H1 (cell line): ENCODE measurements around the gene CUL9. TPM values are rescaled to one million over a fixed set of nuclear protein-coding genes. Genes with fewer than 3 reads are reported as not detected.

Experiments used
- ASH2L ChIP-seq: fragments of 200-600, 300-600 bp; sonication (generic); IDR thresholded peaks from one replicate; pipeline ENCODE4 v1.7.1; 2017; ENCODE audit warnings: low read length
- BACH1 ChIP-seq: IDR thresholded peaks from 2 replicates; pipeline ENCODE4 v1.6.1; 2012; ENCODE audit warnings: low read length, improper control_type of control experiment
- CBX8 ChIP-seq: fragments of 300-800, 300-1000 bp; sonication (generic); IDR thresholded peaks from 2 replicates; pipeline ENCODE4 v1.7.1; 2016; ENCODE audit warnings: low read depth, low read length, borderline replicate concordance
- EGR1 ChIP-seq: IDR thresholded peaks from 2 replicates; pipeline ENCODE4 v1.6.1; 2011; ENCODE audit warnings: low read depth, low read length, borderline replicate concordance
- EZH2 ChIP-seq: fragments of 200-600 bp; sonication (generic); IDR thresholded peaks from 2 replicates; pipeline ENCODE4 v1.7.1; 2012; ENCODE audit warnings: low read depth, mild to moderate bottlenecking, moderate library complexity, low read length, inconsistent platforms; ENCODE audit not compliant: severe bottlenecking
- GABPA ChIP-seq: IDR thresholded peaks from 2 replicates; pipeline ENCODE4 v1.6.1; 2011; ENCODE audit warnings: mild to moderate bottlenecking, low read length, moderate library complexity, borderline replicate concordance; ENCODE audit not compliant: insufficient read depth
- HDAC6 ChIP-seq: IDR thresholded peaks from one replicate; pipeline ENCODE4 v1.7.1; 2012; ENCODE audit warnings: low read depth, mild to moderate bottlenecking, inconsistent platforms, low read length, moderate library complexity
- JUND ChIP-seq: IDR thresholded peaks from 2 replicates; pipeline ENCODE4 v1.6.1; 2011; ENCODE audit warnings: mild to moderate bottlenecking, improper control_type of control experiment, low read length
- KDM5A ChIP-seq: fragments of 200-600 bp; IDR thresholded peaks from 2 replicates; pipeline ENCODE4 v1.7.1; 2012; ENCODE audit warnings: mild to moderate bottlenecking, low read length, inconsistent platforms, mixed read lengths
- NRF1 ChIP-seq: IDR thresholded peaks from 2 replicates; pipeline ENCODE4 v1.6.1; 2011; ENCODE audit warnings: mild to moderate bottlenecking, low read depth, low read length, improper control_type of control experiment
- POLR2A ChIP-seq, 2 experiments: IDR thresholded peaks; 1 replicate in 1 of 2; 2 replicates in 1 of 2; pipeline ENCODE4 v1.6.1; 2011; ENCODE audit warnings: low read depth in 2 of 2, low read length in 2 of 2, mild to moderate bottlenecking in 2 of 2; ENCODE audit errors: control extremely low read depth in 1 of 2
- POLR2AphosphoS5 ChIP-seq: IDR thresholded peaks from 2 replicates; pipeline ENCODE4 v1.6.1; 2011; ENCODE audit warnings: low read depth, low read length
- POU5F1 ChIP-seq: IDR thresholded peaks from 2 replicates; pipeline ENCODE4 v1.6.1; 2011; ENCODE audit warnings: low read depth, mild to moderate bottlenecking, low read length, moderate library complexity
- RBBP5 ChIP-seq: IDR thresholded peaks from 2 replicates; pipeline ENCODE4 v1.7.1; 2012; ENCODE audit warnings: low read depth, mild to moderate bottlenecking, inconsistent platforms, low read length, moderate library complexity, borderline replicate concordance
- SP1 ChIP-seq: IDR thresholded peaks from 2 replicates; pipeline ENCODE4 v1.6.1; 2011; ENCODE audit warnings: low read depth, low read length
- SUZ12 ChIP-seq: fragments of 200-600 bp; sonication (generic); IDR thresholded peaks from 2 replicates; pipeline ENCODE4 v1.6.1; 2012; ENCODE audit warnings: mild to moderate bottlenecking, inconsistent platforms, low read length, moderate library complexity, mixed read lengths
- TBP ChIP-seq: IDR thresholded peaks from 2 replicates; pipeline ENCODE4 v1.6.1; 2011; ENCODE audit warnings: low read depth, low read length, improper control_type of control experiment
- TEAD4 ChIP-seq: IDR thresholded peaks from 2 replicates; pipeline ENCODE4 v1.6.1; 2012; ENCODE audit warnings: low read depth, low read length, inconsistent platforms, mixed read lengths
- USF2 ChIP-seq: IDR thresholded peaks from 2 replicates; pipeline ENCODE4 v1.6.1; 2011; ENCODE audit warnings: low read length, improper control_type of control experiment
- polyA plus RNA-seq, 7 experiments: library from polyadenylated mRNA; depleted of rRNA in 3 of 7; stranded (reverse) in 5 of 7; unstranded in 2 of 7; fragments of >200 nt in 5 of 7; fragments of 200-250 nt in 2 of 7; gene quantifications; 1 replicate in 5 of 7; 2 replicates in 1 of 7; 4 replicates in 1 of 7; pipeline versions ENCODE4 v1.2.1 to v1.2.3, GENCODE V29; 2011 to 2013; ENCODE audit warnings: missing spikeins in 2 of 7, mixed read lengths in 2 of 7
- total RNA-seq: library from RNA; stranded (reverse); fragmentation: NEBNext Ultra II Directional; extraction: Animal tissue kit (Norgen Biotek cat#: 25700); gene quantifications from 2 replicates; pipeline ENCODE4 v1.2.1, GENCODE V29; 2021
- TF ChIP-seq, protein P1 (sequence below): IDR thresholded peaks from 2 replicates; pipeline ENCODE4 v1.6.1; 2012; ENCODE audit warnings: inconsistent platforms
- TF ChIP-seq, protein P2 (sequence below): IDR thresholded peaks from 2 replicates; pipeline ENCODE4 v1.6.1; 2012; ENCODE audit warnings: inconsistent platforms
- TF ChIP-seq, protein P3 (sequence below), 3 experiments: IDR thresholded peaks; 1 replicate in 2 of 3; 2 replicates in 1 of 3; pipeline versions ENCODE4 v1.5.1 to v1.6.1; 2011; ENCODE audit warnings: low read length in 3 of 3, mild to moderate bottlenecking in 3 of 3, inconsistent platforms in 2 of 3, low read depth in 1 of 3, moderate library complexity in 1 of 3; ENCODE audit not compliant: insufficient read depth in 1 of 3; ENCODE audit errors: control extremely low read depth in 1 of 3

CUL9 gene
- total and polyA plus RNA-seq, 2 of the 8 experiments (the other 6 are each of a cell fraction or from before 2014, with no cell fraction given), result 7.7 to 9.8 TPM

DNA sequence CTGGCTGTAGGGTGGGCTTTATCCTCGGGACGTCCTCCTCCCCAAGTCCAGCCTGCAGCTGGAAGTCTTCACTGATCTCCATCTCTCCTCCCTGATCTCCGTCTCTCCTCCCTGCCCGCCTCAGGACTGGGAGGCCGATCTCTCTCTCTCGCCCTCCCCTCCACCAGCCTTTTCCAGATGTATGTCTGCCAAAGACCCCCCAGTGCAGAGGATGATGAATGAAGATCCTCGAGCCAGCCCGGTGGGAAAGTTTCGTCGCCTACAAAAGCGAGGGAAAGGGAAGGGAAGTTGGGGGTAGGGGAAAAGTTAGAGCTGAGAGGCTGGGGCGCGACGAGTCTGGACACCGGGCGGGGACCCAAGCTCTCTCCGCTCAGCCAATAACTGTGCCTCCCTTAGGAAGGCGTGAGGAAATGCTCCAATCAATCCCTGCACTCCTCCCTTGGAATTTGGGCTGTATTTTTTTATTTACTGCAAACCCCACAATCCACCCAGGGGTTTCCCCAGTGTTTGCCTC, 11.5 kb upstream of the CUL9 start (continued):
- TF ChIP-seq GABPA, result no peak
- TF ChIP-seq KDM5A, result 0 out of 2 replicates have a peak, but pooled peaks have one; percentile 4
- TF ChIP-seq SP1, result no peak
- TF ChIP-seq TEAD4, result no peak
- TF ChIP-seq EGR1, result no peak
- no peak; the same call in 1 of the 2 replicates for TF ChIP-seq RBBP5
- no peak for TF ChIP-seq POU5F1
- peak; percentile 78 for TF ChIP-seq POLR2AphosphoS5
- TF ChIP-seq USF2, result no peak
- peak in 1 of 2 experiments; percentile 64; a peak in 1 of 3 replicates for TF ChIP-seq POLR2A (IDR thresholded peaks at IDR 0.05; ENCODE audit: control extremely low read depth in 1 of 2, low read depth in 2 of 2, low read length in 2 of 2)
- TF ChIP-seq JUND, result no peak
- TF ChIP-seq, protein P1, sequence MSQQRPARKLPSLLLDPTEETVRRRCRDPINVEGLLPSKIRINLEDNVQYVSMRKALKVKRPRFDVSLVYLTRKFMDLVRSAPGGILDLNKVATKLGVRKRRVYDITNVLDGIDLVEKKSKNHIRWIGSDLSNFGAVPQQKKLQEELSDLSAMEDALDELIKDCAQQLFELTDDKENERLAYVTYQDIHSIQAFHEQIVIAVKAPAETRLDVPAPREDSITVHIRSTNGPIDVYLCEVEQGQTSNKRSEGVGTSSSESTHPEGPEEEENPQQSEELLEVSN, result peak; percentile 92
- no peak for TF ChIP-seq EZH2
- no peak for TF ChIP-seq BACH1
- no peak for TF ChIP-seq HDAC6
- TF ChIP-seq SUZ12, result no peak
- TF ChIP-seq CBX8, result no peak
- TF ChIP-seq, protein P2, sequence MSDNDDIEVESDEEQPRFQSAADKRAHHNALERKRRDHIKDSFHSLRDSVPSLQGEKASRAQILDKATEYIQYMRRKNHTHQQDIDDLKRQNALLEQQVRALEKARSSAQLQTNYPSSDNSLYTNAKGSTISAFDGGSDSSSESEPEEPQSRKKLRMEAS, result no peak
- TF ChIP-seq ASH2L, result peak; percentile 88
- TF ChIP-seq, protein P3, sequence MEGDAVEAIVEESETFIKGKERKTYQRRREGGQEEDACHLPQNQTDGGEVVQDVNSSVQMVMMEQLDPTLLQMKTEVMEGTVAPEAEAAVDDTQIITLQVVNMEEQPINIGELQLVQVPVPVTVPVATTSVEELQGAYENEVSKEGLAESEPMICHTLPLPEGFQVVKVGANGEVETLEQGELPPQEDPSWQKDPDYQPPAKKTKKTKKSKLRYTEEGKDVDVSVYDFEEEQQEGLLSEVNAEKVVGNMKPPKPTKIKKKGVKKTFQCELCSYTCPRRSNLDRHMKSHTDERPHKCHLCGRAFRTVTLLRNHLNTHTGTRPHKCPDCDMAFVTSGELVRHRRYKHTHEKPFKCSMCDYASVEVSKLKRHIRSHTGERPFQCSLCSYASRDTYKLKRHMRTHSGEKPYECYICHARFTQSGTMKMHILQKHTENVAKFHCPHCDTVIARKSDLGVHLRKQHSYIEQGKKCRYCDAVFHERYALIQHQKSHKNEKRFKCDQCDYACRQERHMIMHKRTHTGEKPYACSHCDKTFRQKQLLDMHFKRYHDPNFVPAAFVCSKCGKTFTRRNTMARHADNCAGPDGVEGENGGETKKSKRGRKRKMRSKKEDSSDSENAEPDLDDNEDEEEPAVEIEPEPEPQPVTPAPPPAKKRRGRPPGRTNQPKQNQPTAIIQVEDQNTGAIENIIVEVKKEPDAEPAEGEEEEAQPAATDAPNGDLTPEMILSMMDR (IDR thresholded peaks at IDR 0.05; ENCODE audit: control extremely low read depth in 1 of 3, insufficient read depth in 1 of 3, low read depth in 1 of 3, low read length in 3 of 3), result no peak
- TF ChIP-seq TBP, result no peak
- no peak for TF ChIP-seq NRF1
